DMS 273 (cell line): Measurements from ENCODE around the gene NUDT7.

Source experiments
- DNase-seq: peaks from one replicate; lab custom pipeline; 2025; ENCODE audit not compliant: unreplicated experiment; lab: John Stamatoyannopoulos, UW

The NUDT7 gene

GRCh38 chr16:77723108-77723514, 797 bp downstream of the NUDT7 start:
- DNase-seq = no peak

- DNase-seq = no peak
These were observed 1.9 kb downstream of the NUDT7 start for GRCh38 chr16:77724174-77724573.

GRCh38 chr16:77729951-77730350, 7.6 kb downstream of the NUDT7 start:
- DNase-seq = no peak

GRCh38 chr16:77732241-77732946, 10.1 kb downstream of the NUDT7 start:
- no peak for DNase-seq

GRCh38 chr16:77736879-77737278, 14.6 kb downstream of the NUDT7 start:
- DNase-seq = no peak

- peak; percentile 28 for DNase-seq
These were observed 16.6 kb downstream of the NUDT7 start for GRCh38 chr16:77738706-77739558.

GRCh38 chr16:77739559-77739892, 17.2 kb downstream of the NUDT7 start:
- no peak for DNase-seq

GRCh38 chr16:77744141-77744540, 21.8 kb downstream of the NUDT7 start:
- DNase-seq = peak; percentile 17

GRCh38 chr16:77745972-77746371, 23.7 kb downstream of the NUDT7 start:
- no peak for DNase-seq

GRCh38 chr16:77748421-77749005, 26.2 kb downstream of the NUDT7 start:
- no peak for DNase-seq

- DNase-seq = no peak
These were observed 27.1 kb downstream of the NUDT7 start for GRCh38 chr16:77749415-77749814.

- DNase-seq = no peak
These were observed 35.7 kb downstream of the NUDT7 start for GRCh38 chr16:77758046-77758445.

GRCh38 chr16:77758508-77758907, 36.2 kb downstream of the NUDT7 start:
- no peak for DNase-seq

- DNase-seq = no peak
These were observed 36.9 kb downstream of the NUDT7 start for GRCh38 chr16:77759201-77759600.

GRCh38 chr16:77759821-77760220, 37.5 kb downstream of the NUDT7 start:
- no peak for DNase-seq

- no peak for DNase-seq
These were observed 38.5 kb downstream of the NUDT7 start for GRCh38 chr16:77760800-77761199.

GRCh38 chr16:77761204-77761603, 38.9 kb downstream of the NUDT7 start:
- no peak for DNase-seq

- DNase-seq = no peak
These were observed 39.9 kb downstream of the NUDT7 start for GRCh38 chr16:77762262-77762661.

- DNase-seq = no peak
These were observed 41.7 kb downstream of the NUDT7 start for GRCh38 chr16:77763994-77764393.

- no peak for DNase-seq
These were observed 44.9 kb downstream of the NUDT7 start for GRCh38 chr16:77767211-77767610.

GRCh38 chr16:77767826-77768225, 45.5 kb downstream of the NUDT7 start:
- DNase-seq = no peak
